Activated CD8-positive, alpha-beta memory T cell treated with anti-CD3 and anti-CD28 coated beads for 24 hours (primary cell): ENCODE measurements around the gene ZNF692.

Source experiments
- DNase-seq: peaks from one replicate; pipeline ENCODE4 v3.0.0-alpha.2; 2020

Gene ZNF692

DNA sequence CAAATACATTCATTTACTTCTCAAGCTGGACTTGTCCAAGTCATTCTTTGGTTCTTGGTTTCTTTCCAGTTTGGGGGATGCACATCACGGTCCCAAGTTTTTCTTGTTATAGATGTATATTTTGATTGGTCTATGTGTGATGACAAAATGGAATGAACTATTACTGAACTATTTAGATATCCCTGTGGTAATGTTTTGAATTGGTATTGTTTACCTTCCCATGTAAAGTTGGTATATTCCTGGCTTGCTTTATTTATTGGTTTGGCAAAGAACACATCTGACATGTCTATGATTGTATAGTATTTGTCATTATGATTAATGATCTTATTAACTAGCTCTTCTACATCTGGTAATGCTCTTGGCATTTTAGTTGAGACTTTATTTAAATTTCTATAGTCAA, 22.4 kb upstream of the ZNF692 start:
- no peak for DNase-seq

GRCh38 chr1:248873993-248874533, 15.2 kb upstream of the ZNF692 start:
- DNase-seq, result peak; percentile 96

GRCh38 chr1:248873409-248873992, 14.6 kb upstream of the ZNF692 start:
- peak; percentile 100 for DNase-seq

GRCh38 chr1:248872752-248873408, 14.0 kb upstream of the ZNF692 start:
- peak; percentile 85 for DNase-seq

- DNase-seq, result no peak
These were observed 13.0 kb upstream of the ZNF692 start for GRCh38 chr1:248871837-248872401.

- peak; percentile 92 for DNase-seq
These were observed 4.4 kb upstream of the ZNF692 start for GRCh38 chr1:248862998-248863881.

GRCh38 chr1:248862695-248862997, 3.8 kb upstream of the ZNF692 start:
- no peak for DNase-seq

DNA sequence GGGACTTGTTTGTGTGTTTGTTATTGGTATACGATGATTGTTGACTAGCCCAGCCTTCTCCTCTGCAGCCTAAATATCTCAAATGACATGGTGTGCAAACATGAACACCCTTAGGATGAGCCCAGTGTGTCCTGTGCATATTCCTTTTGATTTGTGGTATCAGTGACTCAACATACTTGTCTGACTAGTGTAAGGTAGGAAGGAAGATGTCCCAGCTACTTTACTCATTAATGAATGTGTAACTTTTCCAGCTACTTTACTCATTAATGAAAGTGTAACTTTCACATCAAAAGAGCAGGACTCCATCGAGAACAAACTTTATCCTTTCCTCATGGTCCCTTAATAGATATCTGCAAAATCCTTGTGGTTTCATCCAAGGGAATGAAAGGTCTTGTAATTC, 2.7 kb upstream of the ZNF692 start:
- no peak for DNase-seq

GRCh38 chr1:248860007-248860406, 1.1 kb upstream of the ZNF692 start:
- no peak for DNase-seq

GRCh38 chr1:248858096-248858890, 592 bp downstream of the ZNF692 start:
- DNase-seq, result no peak

- no peak for DNase-seq
These were observed 1.2 kb downstream of the ZNF692 start for GRCh38 chr1:248857749-248858095.

DNA sequence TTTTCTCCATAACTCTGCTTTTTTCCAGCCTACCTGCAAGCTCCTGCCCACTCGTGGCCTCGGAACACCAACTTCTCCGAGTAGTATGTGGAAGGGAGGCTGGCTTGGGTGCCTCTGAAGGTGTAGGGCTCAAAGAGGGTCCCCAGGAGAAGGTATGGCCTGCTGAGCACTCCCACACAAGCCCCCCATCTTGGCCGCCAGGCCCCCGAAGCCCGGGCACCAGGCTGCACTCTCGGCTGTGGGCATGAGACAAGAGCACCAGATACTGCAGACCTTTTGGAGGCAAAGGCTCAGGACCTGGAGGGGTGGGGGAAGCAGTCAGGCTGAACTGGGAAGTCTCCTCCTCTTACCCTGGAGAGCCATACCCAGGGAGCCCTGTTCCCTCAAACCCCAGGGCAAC, 1.7 kb downstream of the ZNF692 start:
- DNase-seq, result no peak

DNA sequence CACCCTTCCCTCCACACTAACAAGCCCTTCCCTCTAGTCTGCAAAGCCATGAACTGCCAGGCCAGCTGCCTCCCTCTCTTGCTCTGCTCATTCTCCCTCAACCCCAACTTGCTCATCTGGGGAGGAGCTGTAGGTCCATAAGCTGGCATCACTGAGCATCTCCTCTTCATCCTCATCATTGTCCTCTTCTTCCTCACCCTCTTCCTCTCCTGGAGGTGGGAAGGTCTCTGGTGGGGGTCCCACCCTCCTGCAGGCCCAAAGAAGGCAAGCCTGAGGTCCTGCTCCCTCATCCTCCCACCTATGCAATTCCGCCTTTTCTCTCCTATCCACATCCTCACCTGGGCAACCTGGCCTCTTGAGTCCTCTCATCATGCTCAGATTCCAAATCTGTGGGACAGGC, 2.7 kb downstream of the ZNF692 start:
- no peak for DNase-seq

GRCh38 chr1:248855580-248855979, 3.3 kb downstream of the ZNF692 start:
- no peak for DNase-seq

- no peak for DNase-seq
These were observed 5.1 kb downstream of the ZNF692 start for GRCh38 chr1:248853663-248854375.

DNA sequence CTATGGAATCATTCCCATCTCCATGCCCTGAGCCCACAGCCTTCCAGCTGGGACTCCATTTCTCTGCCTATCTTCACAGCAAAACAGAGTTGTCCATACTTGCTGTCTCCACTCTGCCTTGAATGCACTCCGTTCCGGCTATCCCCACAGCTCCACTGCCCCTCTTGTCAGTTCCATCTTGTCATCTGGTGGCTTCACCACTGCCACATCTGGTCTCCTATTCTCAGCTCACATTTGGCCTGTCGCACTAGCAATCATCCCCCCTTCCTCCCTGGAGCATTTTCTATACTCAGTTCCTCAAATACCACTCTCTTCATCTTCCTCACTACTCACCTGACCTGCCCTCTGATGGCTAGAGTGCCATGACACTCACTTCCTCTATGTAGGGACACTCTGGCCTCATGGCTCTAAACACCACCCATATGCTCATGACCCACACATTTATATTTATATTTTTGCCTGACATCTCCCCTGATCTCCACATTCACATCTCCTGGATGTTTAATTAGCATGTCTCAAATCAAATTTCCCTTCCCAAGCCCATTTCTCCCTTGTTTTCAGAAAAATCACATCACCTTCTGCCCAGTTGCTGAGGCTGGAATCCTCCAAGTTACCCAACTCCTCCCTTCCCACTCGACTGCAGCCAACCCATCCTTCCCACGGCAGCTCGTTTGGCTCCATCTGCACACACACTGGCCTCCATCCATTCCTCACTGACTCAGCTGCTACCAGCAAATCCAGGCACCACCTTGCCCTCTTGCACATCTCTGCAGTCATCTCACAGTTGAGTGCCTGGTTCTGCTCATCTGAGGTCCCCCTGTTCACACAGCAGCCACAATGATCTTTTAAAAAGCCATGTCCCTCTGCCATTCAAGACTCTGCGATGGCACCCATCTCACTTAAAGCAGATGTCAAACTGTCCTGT, 6.1 kb downstream of the ZNF692 start:
- DNase-seq, result no peak

DNA sequence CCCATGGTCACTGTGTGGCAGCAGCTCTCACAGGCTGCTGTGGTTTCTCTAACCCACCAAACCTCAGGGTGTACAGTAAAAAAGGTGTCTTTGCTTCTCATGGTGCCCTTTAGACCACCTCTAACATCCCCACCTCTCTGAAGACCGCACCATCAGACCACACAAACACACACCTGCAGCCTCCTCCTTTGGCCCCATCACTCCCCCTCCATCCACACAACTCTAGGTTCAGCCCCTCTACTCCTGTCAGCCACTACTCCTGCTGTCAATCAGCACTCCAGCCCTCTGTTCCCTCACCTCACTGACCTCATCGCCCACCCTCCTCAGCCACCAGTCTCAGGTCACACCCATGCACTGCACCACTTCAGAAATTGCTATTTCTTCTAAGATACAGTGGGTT, 7.5 kb downstream of the ZNF692 start:
- DNase-seq, result peak; percentile 46

DNA sequence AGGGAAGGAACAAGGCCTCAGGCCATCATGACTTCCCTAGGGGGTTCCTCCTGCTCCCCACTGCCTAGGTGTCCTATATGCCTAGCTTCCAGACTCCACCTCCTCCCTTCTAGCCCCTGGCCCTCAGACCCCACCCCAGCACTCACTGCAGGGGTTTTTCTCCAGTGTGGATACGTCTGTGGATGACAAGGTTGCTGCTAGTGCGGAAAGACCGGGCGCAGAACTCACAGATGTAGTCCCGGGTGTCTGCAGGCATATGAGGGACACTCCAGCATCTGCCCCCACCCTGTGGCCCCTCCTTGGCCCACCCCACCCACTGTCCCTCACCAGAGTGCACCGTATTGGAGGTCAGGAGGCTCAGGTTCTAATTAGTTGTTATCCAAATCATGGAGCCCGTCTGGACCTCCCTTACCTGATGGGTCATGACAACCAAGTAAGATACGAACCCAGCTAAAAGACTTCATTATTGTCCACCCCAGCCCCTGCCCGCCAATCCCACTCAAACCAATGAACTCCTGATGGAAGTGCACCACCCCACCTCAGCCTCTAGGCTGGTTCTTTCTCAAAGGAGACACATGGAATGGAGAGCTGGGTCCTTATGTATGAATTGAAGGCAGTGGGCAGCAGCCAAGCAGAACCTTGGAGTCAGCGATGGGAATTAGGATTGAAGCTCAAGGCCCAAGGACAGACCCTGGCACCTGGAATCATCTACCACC, 8.2 kb downstream of the ZNF692 start:
- peak; percentile 55 for DNase-seq

DNA sequence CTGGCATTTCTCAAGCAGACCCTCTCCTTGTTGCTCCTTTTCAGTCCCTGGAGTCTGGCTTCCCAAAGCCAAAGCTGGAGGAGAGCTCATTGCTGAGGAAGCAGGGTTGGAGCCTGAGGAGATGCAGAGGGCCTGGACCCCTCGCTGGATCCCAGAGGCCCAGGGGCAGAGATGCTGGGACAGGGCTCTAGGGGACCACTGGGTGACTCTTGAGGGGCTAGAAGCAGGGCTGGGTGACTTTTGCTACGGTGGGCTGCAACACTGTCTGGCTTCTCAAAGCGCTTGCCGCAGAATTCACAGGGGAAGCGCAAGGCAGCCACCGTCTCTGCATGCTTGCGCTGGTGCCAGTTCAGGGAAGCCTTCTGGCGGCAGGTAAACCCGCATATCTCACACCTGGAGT, 8.8 kb downstream of the ZNF692 start:
- peak; percentile 53 for DNase-seq

- DNase-seq, result peak; percentile 48
These were observed 9.2 kb downstream of the ZNF692 start for GRCh38 chr1:248849637-248850036.
